ENCODE results near the gene CCM2.
"Not testable (repeated sequence)": the region's sequence is repeated elsewhere in the genome, so short reads cannot be mapped to it uniquely, and the experiment has no call there.

CCM2 gene

DNA sequence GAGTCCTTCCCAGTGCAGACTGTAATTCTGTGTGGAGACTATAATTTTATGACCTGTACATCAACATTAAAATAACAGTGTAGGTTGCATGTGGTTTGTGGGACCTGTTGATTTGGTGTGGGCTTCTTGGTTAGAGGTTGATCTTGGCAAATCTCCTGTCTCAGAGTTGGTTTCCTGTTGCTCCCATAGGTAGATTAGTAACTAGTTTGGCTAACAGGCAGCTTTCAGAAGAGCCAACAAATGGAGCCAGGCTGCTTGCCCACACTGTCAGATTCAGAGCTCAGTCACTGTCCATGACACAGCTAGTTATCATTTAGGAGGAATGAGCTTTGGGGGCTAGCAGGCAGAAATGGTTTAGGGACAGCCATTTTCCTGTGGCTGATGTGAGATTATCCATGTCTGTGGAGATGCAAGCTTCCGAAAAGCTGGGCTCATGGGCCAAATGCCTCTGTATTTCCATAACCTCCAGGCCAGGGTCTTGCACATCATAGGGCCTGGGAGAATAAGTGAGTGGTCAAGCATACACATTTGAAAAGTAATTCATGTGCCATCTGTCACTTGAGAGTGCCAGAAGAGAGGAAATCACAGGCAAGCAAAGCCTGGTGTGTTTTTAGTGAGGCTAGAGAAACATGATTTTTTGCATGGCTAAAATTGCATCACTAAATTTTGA is 33.4 kb downstream of the CCM2 start:
- 88% methylated on average over 1 of the region's 1 CpG for WGBS (ENCODE audit: insufficient coverage)
- CTCF ChIA-PET = interaction anchor here (0.6 to 12.4 kb wide), 5 partner anchors 15 to 69 kb away, joined by 3 to 138 read pairs (median 4); partner anchors contain the start of gene MYO1G
- POLR2A ChIA-PET = no interaction called here

DNA sequence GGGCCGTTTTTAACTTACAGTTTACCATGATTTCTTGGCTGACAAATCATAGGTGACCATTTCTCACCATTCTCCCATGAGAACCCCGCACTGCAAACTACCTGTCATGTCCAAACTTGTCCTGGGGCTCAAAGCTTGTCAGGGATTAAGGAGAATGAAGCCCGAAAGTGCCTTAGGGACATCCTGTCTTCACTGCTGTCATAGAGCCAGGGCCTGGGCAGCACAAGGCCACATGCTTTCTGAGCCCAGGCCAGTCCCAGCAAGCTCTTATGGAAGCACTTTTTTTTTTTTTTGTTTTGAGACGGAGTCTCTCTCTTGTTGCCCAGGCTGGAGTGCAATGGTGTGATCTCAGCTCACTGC is 33.9 kb downstream of the CCM2 start:
- H3K9me3 ChIP-seq (ENCODE audit: control extremely low read depth in 1 of 5, control insufficient read depth in 4 of 5, insufficient read depth in 2 of 5, low read depth in 1 of 5, low read length in 4 of 5) = no peaks in the 10 kb centered on the region
- 90% methylated on average over 3 of the region's 4 CpGs for WGBS (ENCODE audit: insufficient coverage)
- H3K27me3 ChIP-seq (replicated peaks in 2 of 5; ENCODE audit: control insufficient read depth in 4 of 5, insufficient read depth in 5 of 5, low read length in 4 of 5) = no peaks in the 10 kb centered on the region
- POLR2A ChIA-PET = no interaction called here
- peak overlapping the region in 1 of 7 experiments; percentile 19 for H3K4me3 ChIP-seq (ENCODE audit: control insufficient read depth in 1 of 7, extremely low read depth in 1 of 7, insufficient read depth in 4 of 7, low read depth in 2 of 7, low read length in 6 of 7)
- peaks cover 0 to 66% (median 20%) of the 10 kb centered on the region in 4 experiments for H3K36me3 ChIP-seq (ENCODE audit: control insufficient read depth in 4 of 4, insufficient read depth in 4 of 4, low read length in 3 of 4)
- H3K4me1 ChIP-seq (ENCODE audit: control extremely low read depth in 1 of 4, control insufficient read depth in 4 of 4, insufficient read depth in 4 of 4, low read length in 3 of 4) = peaks cover 2 to 72% (median 63%) of the 10 kb centered on the region in 4 experiments
- CTCF ChIA-PET = interaction anchor here (0.6 to 12.4 kb wide), 4 partner anchors 15 to 60 kb away, joined by 3 to 138 read pairs (median 6); partner anchors contain the start of gene MYO1G
- DNase-seq = no peak
- H3K27ac ChIP-seq (ENCODE audit: insufficient read depth in 1 of 2, low read depth in 1 of 2, low read length in 2 of 2, poor library complexity in 1 of 2, severe bottlenecking in 2 of 2) = peak overlapping the region; percentile 10 to 64

More for the DNA sequence above, 33.4 kb downstream of the CCM2 start:
- H3K27me3 ChIP-seq (replicated peaks in 2 of 5; ENCODE audit: control insufficient read depth in 4 of 5, insufficient read depth in 5 of 5, low read length in 4 of 5) = no peaks in the 10 kb centered on the region
- peak in 1 of 3 donors; percentile 31 for DNase-seq
- no peaks in the 10 kb centered on the region for H3K9me3 ChIP-seq (ENCODE audit: control extremely low read depth in 1 of 5, control insufficient read depth in 4 of 5, insufficient read depth in 2 of 5, low read depth in 1 of 5, low read length in 4 of 5)
- peak overlapping the region; percentile 10 to 64 for H3K27ac ChIP-seq (ENCODE audit: insufficient read depth in 1 of 2, low read depth in 1 of 2, low read length in 2 of 2, poor library complexity in 1 of 2, severe bottlenecking in 2 of 2)
- H3K4me1 ChIP-seq (ENCODE audit: control extremely low read depth in 1 of 4, control insufficient read depth in 4 of 4, insufficient read depth in 4 of 4, low read length in 3 of 4) = peaks cover 2 to 75% (median 68%) of the 10 kb centered on the region in 4 experiments
- peak overlapping the region in 2 of 7 experiments; percentile 35 to 50 for H3K4me3 ChIP-seq (ENCODE audit: control insufficient read depth in 1 of 7, extremely low read depth in 1 of 7, insufficient read depth in 4 of 7, low read depth in 2 of 7, low read length in 6 of 7)
- H3K36me3 ChIP-seq (ENCODE audit: control insufficient read depth in 4 of 4, insufficient read depth in 4 of 4, low read length in 3 of 4) = peaks cover 0 to 64% (median 17%) of the 10 kb centered on the region in 4 experiments

DNA sequence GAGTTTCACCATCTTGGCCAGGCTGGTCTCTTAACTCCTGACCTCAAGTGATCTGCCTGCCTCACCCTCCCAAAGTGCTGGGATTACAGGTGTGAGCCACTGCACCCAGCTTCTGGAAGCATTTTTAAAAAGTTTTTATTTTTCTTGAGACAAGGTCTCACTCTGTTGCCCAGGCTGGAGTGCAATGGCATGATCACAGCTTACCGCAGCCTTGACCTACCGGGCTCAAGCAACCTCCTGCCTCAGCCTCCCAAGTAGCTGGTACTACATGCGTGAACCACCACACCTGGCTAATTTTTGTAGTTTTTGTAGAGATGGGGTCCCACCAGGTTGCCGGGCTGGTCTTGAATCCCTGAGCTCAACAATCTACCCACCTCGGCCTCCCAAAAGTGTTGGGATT is 34.7 kb downstream of the CCM2 start:
- DNase-seq; H3K4me3 ChIP-seq (ENCODE audit: control insufficient read depth in 1 of 7, extremely low read depth in 1 of 7, insufficient read depth in 4 of 7, low read depth in 2 of 7, low read length in 6 of 7); H3K27me3 ChIP-seq (replicated peaks in 2 of 5; ENCODE audit: control insufficient read depth in 4 of 5, insufficient read depth in 5 of 5, low read length in 4 of 5); H3K9me3 ChIP-seq (ENCODE audit: control extremely low read depth in 1 of 5, control insufficient read depth in 4 of 5, insufficient read depth in 2 of 5, low read depth in 1 of 5, low read length in 4 of 5): not testable (repeated sequence)
- peak overlapping the region; percentile 40 to 82 for H3K27ac ChIP-seq (ENCODE audit: insufficient read depth in 1 of 2, low read depth in 1 of 2, low read length in 2 of 2, poor library complexity in 1 of 2, severe bottlenecking in 2 of 2)
- peaks cover 0 to 68% (median 25%) of the 10 kb centered on the region in 4 experiments for H3K36me3 ChIP-seq (ENCODE audit: control insufficient read depth in 4 of 4, insufficient read depth in 4 of 4, low read length in 3 of 4)
- ChIA-PET POLR2A (interaction anchor here (0.6 to 3.3 kb wide), 4 partner anchors 7 to 61 kb away, joined by 3 to 23 read pairs (median 3); no protein-coding TSS in a partner anchor), CTCF (interaction anchor here (1.3 to 12.4 kb wide), 6 partner anchors 8 to 60 kb away, joined by 3 to 138 read pairs (median 8); partner anchors contain the start of gene MYO1G)
- H3K4me1 ChIP-seq (ENCODE audit: control extremely low read depth in 1 of 4, control insufficient read depth in 4 of 4, insufficient read depth in 4 of 4, low read length in 3 of 4) = peaks cover 2 to 65% (median 56%) of the 10 kb centered on the region in 4 experiments
- WGBS (ENCODE audit: insufficient coverage) = 73% methylated on average over 4 of the region's 5 CpGs

DNA sequence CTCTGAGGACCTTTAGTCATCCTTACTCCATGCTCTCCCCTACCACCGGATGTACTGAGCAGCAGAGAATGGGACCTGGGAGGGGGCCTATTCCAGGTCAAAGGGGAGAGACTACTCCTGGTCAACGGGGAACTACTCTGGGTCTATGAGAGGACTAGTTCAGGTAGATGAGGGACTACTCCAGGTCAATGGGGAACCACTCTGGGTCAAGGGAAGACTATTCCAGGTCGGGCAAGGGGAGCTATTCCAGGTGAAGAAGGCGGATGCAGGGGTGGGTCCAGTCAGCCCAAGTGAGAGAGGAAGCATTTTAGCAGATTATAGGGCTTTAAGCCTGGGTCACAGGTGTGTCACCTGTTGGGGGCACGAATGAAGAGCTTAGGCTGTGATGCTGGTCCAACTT is 35.4 kb downstream of the CCM2 start:
- Histone ChIP-seq H3K27ac (ENCODE audit: insufficient read depth in 1 of 2, low read depth in 1 of 2, low read length in 2 of 2, poor library complexity in 1 of 2, severe bottlenecking in 2 of 2) (peak overlapping the region in 1 of 2 experiments; percentile 82), H3K9me3 (ENCODE audit: control extremely low read depth in 1 of 5, control insufficient read depth in 4 of 5, insufficient read depth in 2 of 5, low read depth in 1 of 5, low read length in 4 of 5) (no peaks in the 10 kb centered on the region), H3K4me1 (ENCODE audit: control extremely low read depth in 1 of 4, control insufficient read depth in 4 of 4, insufficient read depth in 4 of 4, low read length in 3 of 4) (peaks cover 2 to 58% (median 49%) of the 10 kb centered on the region in 4 experiments), H3K27me3 (replicated peaks in 2 of 5; ENCODE audit: control insufficient read depth in 4 of 5, insufficient read depth in 5 of 5, low read length in 4 of 5) (no peaks in the 10 kb centered on the region), H3K36me3 (ENCODE audit: control insufficient read depth in 4 of 4, insufficient read depth in 4 of 4, low read length in 3 of 4) (peaks cover 0 to 63% (median 28%) of the 10 kb centered on the region in 4 experiments), H3K4me3 (ENCODE audit: control insufficient read depth in 1 of 7, extremely low read depth in 1 of 7, insufficient read depth in 4 of 7, low read depth in 2 of 7, low read length in 6 of 7) (peak overlapping the region in 1 of 7 experiments; percentile 16)
- CTCF ChIA-PET = interaction anchor here (1.1 to 12.4 kb wide), 9 partner anchors 8 to 179 kb away, joined by 3 to 138 read pairs (median 4); partner anchors contain the start of genes CCM2 and MYO1G
- POLR2A ChIA-PET = interaction anchor here (0.6 to 3.3 kb wide), 3 partner anchors 8 to 62 kb away, joined by 3 to 23 read pairs (median 3); no protein-coding TSS in a partner anchor
- WGBS (ENCODE audit: insufficient coverage) = 94% methylated on average over 3 of the region's 5 CpGs
- no peak for DNase-seq

DNA sequence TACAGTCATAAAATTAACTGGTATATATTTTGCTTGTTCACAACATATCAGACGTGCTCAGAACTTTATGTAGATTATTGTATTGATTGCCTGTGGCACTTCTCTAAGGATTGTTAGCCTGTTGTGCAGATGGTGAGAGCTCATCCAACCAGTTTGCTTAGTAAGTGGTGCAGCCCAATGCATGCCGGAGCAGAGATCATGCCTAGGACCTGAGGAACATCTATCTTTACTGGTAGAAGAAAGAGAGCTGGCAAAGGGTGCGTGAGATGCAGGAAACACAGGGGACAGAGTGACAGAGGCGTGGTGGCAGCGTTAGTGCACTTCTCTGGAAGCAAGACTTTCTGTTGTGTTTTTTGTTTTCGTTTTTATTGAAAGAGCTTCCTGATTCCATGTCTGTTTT is 35.9 kb downstream of the CCM2 start:
- H3K27ac ChIP-seq (ENCODE audit: insufficient read depth in 1 of 2, low read depth in 1 of 2, low read length in 2 of 2, poor library complexity in 1 of 2, severe bottlenecking in 2 of 2) = peak overlapping the region; percentile 62 to 82
- WGBS (ENCODE audit: insufficient coverage) = 47% methylated on average over 6 of the region's 6 CpGs

DNA sequence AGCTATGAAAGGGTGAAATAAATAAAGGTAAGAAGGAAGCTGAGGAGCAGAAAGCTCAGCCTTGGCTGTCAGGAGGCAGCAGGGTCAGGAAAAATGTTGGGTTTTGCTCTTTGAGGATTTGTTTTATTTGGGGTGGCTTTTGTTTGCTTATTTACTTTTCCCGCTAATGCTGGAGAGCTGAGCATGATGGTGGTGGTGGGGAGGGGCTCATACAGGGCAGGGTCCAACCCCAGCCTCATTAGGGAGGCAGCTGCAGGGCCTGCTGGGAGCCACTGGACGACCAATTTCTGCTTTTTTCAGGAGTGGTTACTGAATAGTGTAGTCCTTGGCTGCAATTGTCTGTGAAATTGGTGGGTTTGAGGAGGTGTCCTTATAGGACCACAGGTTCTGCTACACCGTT is 36.3 kb downstream of the CCM2 start:
- ChIA-PET CTCF (interaction anchor here (0.6 to 12.4 kb wide), 9 partner anchors 9 to 180 kb away, joined by 3 to 138 read pairs (median 4); partner anchors contain the start of genes CCM2 and MYO1G), POLR2A (interaction anchor here (1.0 to 3.3 kb wide), 3 partner anchors 9 to 57 kb away, joined by 3 to 23 read pairs (median 3); no protein-coding TSS in a partner anchor)
- peaks cover 2 to 55% (median 46%) of the 10 kb centered on the region in 4 experiments for H3K4me1 ChIP-seq (ENCODE audit: control extremely low read depth in 1 of 4, control insufficient read depth in 4 of 4, insufficient read depth in 4 of 4, low read length in 3 of 4)
- H3K4me3 ChIP-seq (ENCODE audit: control insufficient read depth in 1 of 7, extremely low read depth in 1 of 7, insufficient read depth in 4 of 7, low read depth in 2 of 7, low read length in 6 of 7) = peak overlapping the region in 4 of 7 experiments; percentile 8 to 54 (median 46)
- peak overlapping the region; percentile 62 to 82 for H3K27ac ChIP-seq (ENCODE audit: insufficient read depth in 1 of 2, low read depth in 1 of 2, low read length in 2 of 2, poor library complexity in 1 of 2, severe bottlenecking in 2 of 2)
- 27% methylated on average over 3 of the region's 3 CpGs for WGBS (ENCODE audit: insufficient coverage)
- DNase-seq = no peak
- H3K36me3 ChIP-seq (ENCODE audit: control insufficient read depth in 4 of 4, insufficient read depth in 4 of 4, low read length in 3 of 4) = peaks cover 0 to 71% (median 36%) of the 10 kb centered on the region in 4 experiments
- H3K9me3 ChIP-seq (ENCODE audit: control extremely low read depth in 1 of 5, control insufficient read depth in 4 of 5, insufficient read depth in 2 of 5, low read depth in 1 of 5, low read length in 4 of 5) = no peaks in the 10 kb centered on the region
- no peaks in the 10 kb centered on the region for H3K27me3 ChIP-seq (replicated peaks in 2 of 5; ENCODE audit: control insufficient read depth in 4 of 5, insufficient read depth in 5 of 5, low read length in 4 of 5)

More for the DNA sequence above, 35.9 kb downstream of the CCM2 start:
- H3K36me3 ChIP-seq (ENCODE audit: control insufficient read depth in 4 of 4, insufficient read depth in 4 of 4, low read length in 3 of 4) = peaks cover 0 to 67% (median 33%) of the 10 kb centered on the region in 4 experiments
- peak overlapping the region in 4 of 7 experiments; percentile 8 to 54 (median 42) for H3K4me3 ChIP-seq (ENCODE audit: control insufficient read depth in 1 of 7, extremely low read depth in 1 of 7, insufficient read depth in 4 of 7, low read depth in 2 of 7, low read length in 6 of 7)
- peak in 2 of 3 donors; percentile 32 to 43 for DNase-seq
- POLR2A ChIA-PET = interaction anchor here (1.0 to 3.3 kb wide), 4 partner anchors 8 to 62 kb away, joined by 3 to 23 read pairs (median 3); no protein-coding TSS in a partner anchor
- CTCF ChIA-PET = interaction anchor here (0.6 to 12.4 kb wide), 10 partner anchors 9 to 180 kb away, joined by 3 to 138 read pairs (median 4); partner anchors contain the start of genes CCM2 and MYO1G
- H3K4me1 ChIP-seq (ENCODE audit: control extremely low read depth in 1 of 4, control insufficient read depth in 4 of 4, insufficient read depth in 4 of 4, low read length in 3 of 4) = peaks cover 2 to 55% (median 47%) of the 10 kb centered on the region in 4 experiments
- H3K9me3 ChIP-seq (ENCODE audit: control extremely low read depth in 1 of 5, control insufficient read depth in 4 of 5, insufficient read depth in 2 of 5, low read depth in 1 of 5, low read length in 4 of 5) = no peaks in the 10 kb centered on the region
- no peaks in the 10 kb centered on the region for H3K27me3 ChIP-seq (replicated peaks in 2 of 5; ENCODE audit: control insufficient read depth in 4 of 5, insufficient read depth in 5 of 5, low read length in 4 of 5)

All from common myeloid progenitor, CD34-positive (primary cell).